DMS79 treated with DMSO at 0.1 percent for 48 hours (cell line): ENCODE results near the gene BMI1.
"Not testable (repeated sequence)": the region's sequence is repeated elsewhere in the genome, so short reads cannot be mapped to it uniquely, and the experiment has no call there.

ENCODE experiments used
- DNase-seq: peaks from one replicate; lab custom pipeline; 2025; lab: John Stamatoyannopoulos, UW

The BMI1 gene

DNA sequence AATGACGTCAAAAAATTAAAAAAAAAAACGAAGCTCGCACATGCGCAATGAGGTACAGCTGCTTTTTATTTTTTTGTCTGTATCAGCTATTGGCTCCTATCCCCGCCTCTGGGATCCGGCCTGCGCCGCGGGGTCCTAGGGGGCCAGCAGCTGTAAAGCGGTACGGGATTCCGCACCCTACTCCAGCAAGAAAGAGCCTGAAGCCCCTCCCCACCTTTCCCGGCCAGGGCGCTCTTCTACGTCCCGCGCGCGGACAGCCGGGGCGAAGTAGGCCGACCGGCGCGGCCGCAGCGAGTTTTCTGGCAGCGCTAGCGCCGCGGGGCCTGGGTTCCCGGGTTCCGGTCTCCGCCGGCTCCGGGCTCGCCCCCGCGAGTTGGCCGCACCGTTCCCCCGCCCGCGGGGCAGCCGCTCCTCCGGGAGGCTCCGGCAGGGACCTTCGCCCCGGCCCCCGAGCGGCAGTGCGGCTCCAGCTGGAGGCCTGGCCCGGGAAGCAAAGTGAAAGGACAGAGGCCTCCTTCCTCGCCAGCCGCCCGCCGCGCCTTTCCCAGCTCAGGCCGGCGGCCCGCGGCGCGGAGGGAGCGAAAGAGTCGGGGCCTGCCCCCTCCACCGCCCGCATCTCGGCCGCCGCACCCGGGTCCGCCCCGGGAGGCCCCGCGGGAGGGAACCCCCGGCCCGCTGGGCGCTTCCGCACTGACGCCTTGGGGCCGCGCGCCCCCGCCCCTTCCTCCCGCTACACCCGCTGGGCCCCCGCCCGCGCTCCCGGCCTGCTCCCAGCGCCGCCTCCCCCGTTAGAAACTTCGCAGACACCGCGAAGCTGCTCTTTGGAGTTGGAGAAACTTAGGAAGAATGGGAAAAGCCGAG lies 19.7 kb downstream of the BMI1 start:
- peak; percentile 65 for DNase-seq

- DNase-seq: no peak
Measured at GRCh38 chr10:22341190-22341925, 20.5 kb downstream of the BMI1 start.

DNA sequence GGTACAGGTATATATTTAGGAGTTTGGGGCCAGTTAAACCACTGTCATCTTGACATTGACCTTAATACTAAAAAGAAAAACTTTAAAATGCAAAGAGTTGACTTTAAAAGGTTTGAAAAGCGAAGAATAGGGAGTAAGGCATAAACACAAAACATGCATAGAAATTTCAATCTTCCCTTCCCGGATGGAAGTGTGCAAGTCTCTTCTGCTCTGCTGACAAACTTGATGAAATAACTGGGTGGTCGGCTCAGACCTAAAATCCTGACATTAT lies 21.0 kb downstream of the BMI1 start:
- no peak for DNase-seq

DNA sequence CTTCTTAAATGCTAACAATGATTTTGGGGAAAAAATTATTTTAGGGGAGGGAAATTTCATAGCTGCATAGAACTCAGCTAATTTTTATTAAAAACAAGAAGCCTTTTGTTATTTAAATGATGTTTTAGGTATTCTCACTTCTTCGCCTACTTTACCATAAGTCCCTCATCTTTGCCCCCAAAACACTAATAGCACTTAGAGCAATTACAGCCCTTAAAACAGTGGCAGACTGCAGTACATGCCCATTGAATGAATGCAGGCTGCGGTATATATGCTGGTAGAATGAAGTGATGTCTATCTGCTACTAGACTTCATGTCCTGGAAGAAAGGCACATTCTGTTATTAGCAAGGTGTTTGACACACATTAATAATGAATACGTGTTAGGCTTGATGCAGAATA lies 21.5 kb downstream of the BMI1 start:
- DNase-seq: no peak

DNA sequence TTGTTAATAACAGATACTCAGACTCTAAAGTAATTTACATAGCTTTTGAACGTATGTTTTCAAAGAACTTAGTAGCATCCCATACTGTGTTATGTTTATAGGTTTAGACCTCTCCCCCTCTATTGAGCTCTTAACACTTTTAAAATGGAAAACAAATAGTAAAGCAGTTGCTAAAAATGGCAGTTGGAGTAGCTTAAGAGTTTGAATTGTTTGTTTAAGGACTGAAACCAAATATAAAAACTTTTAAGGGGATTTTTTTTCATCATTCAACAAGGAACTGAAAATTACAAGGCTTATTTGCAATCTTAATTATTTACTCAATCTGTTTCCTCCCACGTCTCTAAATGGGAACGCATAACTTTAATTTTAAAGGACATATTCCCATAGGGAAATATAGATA lies 22.8 kb downstream of the BMI1 start:
- no peak for DNase-seq

- DNase-seq: no peak
Measured at GRCh38 chr10:22344249-22344648, 23.4 kb downstream of the BMI1 start.

GRCh38 chr10:22344781-22345300 lies 23.9 kb downstream of the BMI1 start:
- DNase-seq: no peak

DNA sequence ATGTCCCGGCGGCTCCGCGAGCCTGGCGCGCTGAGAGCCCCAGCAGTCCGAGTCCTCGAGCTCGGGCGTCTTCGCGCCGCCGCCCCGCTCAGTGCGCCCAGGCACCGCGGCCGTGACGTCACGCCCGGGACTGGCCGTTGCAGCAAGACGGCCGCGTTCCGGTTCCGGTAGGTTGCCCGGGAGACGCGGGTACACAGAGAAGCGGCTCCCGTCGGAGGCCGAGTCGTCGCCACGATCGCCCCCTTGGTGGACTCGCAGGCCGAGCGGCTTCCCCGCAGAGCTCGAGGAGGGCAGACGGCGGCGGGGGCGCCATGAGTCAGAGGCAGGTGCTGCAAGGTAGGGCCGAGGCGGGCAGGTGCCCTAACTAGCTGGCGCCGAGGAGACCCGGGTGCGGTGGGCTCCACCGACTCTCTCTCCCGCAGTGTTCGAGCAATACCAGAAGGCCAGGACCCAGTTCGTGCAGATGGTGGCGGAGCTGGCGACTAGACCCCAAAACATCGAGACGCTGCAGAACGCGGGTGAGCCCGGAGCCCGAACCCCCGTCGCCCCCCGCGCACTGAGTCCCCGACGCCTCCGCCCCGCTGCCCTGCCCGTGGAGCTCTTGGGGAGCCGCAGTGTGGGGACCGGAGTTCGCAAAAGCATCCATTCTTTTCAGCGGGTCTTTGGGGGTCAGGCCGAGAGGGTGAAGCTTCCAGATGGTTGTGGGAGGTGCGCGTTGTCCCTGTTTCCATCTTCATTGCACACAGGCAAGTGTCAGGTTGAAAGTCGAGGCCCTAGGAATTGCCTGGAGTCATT lies 24.6 kb downstream of the BMI1 start, which contains the start of gene SPAG6:
SPAG6 (plus strand) TSS at position 196 of the 795 bp plus-strand sequence; CDS start at position 312, 116 bp downstream.
- no peak for DNase-seq

- no peak for DNase-seq
Measured at GRCh38 chr10:22346096-22346661, 25.3 kb downstream of the BMI1 start.

GRCh38 chr10:22349755-22350154 lies 28.9 kb downstream of the BMI1 start:
- no peak for DNase-seq

DNA sequence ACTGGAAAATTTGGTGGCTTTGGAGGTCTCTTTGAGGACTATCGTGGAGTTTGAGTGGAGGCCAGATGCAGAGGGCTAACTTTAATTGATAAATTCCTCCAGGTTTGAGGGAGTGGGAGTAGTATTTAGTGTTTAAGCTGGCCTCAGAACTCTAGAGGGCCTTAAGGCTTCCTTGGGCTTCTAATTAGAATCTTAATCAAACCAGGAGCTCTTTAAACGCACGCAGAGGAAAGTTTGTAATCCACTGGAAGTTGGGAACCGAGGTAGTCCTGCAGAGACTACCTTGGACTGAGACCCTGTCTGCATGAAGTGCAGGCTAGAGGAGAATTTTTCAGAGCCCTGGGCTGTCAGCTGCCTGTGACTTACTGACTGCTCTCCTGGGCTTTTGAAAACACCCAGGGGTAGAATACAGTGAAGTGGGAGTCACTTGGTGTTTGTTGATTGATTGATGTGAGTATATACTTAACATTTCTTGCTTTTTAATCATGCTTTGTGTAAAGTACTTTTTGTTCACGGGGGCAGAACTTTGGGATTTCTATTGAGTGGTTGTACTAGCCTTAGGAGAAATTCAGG lies 30.3 kb downstream of the BMI1 start:
- DNase-seq: no peak

- DNase-seq: no peak
Measured at GRCh38 chr10:22356324-22356873, 35.5 kb downstream of the BMI1 start.

- DNase-seq: not testable (repeated sequence)
Measured at GRCh38 chr10:22357770-22358169, 36.9 kb downstream of the BMI1 start.

GRCh38 chr10:22363305-22363704 lies 42.4 kb downstream of the BMI1 start:
- no peak for DNase-seq

DNA sequence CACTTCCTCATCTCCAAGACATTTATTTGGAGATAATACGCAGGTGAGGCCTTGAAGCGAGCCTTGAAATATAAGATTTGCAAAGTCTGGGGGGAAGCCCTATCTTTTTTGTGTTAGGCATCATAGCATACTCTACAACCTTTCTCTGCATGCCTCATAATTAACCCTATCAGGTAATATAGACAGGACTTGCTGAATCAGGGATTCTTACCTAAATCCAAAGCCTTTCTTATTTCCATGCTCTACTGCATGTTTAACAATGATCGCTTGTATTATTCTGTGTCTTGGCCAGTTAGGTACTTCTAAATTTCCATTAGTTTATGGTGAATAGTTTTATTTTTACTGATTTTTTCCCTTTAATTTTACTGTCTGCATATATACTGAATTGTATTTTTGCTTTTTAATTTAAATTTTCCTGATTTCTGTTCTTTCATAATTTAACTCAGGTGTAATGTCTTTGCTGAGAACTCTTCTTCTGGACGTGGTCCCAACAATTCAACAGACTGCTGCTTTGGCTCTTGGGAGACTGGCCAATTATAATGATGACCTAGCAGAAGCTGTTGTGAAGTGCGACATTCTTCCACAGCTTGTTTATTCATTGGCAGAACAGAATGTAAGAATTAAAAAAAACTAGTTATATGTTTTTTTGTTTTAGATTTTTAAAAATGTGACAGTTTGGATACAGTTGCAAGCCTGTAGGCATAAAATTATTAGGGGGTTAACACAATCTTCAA lies 43.7 kb downstream of the BMI1 start:
- no peak for DNase-seq

- no peak for DNase-seq
Measured at GRCh38 chr10:22365233-22365632, 44.3 kb downstream of the BMI1 start.

DNA sequence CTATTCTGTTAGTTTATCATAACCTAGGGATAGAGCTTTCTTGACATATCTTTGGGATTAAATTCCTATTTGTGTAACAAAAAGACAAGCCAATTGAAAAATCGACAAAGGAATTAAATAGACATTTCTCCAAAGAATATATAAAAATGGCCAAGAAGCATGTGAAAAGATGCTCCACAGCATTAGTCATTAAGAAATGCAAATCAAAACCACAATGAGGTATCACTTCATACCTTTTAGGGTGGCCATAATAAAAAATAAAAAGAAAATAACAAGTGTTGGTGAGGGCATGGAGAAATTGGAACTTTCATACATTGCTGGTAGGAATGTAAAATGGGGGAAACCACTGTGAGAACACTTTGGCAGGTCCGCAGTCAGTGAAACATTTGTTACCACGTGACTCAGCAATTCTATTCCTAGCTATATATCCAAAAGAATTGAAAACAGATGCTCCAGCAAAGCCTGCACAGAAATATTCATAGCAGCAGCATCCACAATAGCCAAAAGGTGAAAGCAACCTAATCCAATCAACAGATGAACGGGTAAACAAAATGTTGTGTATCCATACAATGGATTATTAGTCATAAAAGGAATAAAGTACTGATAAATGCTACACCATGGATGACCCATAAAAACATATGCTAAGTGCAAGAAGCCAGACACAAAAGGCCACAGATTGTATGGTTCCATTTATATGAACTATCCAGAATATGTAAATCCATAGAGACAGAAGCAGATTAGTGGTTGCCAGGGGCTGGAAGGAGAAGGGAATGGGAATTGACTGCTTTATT lies 44.9 kb downstream of the BMI1 start:
- no peak for DNase-seq

DNA sequence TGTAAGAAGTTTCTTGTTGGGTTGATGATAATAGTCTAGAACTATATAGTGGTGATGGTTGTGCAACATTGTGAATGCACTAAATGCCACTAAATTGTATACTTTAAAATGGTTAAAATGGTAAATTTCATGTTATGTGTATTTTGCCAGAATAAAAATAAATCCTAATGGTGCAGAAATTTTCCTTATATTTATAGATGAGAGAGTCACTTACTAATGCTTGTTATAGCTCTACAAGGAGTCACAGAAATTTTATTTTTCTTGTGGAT lies 45.5 kb downstream of the BMI1 start:
- DNase-seq: no peak

GRCh38 chr10:22366771-22367170 lies 45.9 kb downstream of the BMI1 start:
- no peak for DNase-seq

GRCh38 chr10:22367471-22367870 lies 46.6 kb downstream of the BMI1 start:
- DNase-seq: no peak
